ENCODE results near the gene CUX1. TPM values are rescaled to one million over a fixed set of nuclear protein-coding genes. Genes with fewer than 3 reads are reported as not detected.
"Not testable (repeated sequence)": the region's sequence is repeated elsewhere in the genome, so short reads cannot be mapped to it uniquely, and the experiment has no call there.

Gene CUX1
- total RNA-seq, 1 experiment from 2014 or later: 116 TPM

GRCh38 chr7:101852364-101852763 lies 34.9 kb downstream of the CUX1 start:
- H3K4me1 ChIP-seq; BruUV-seq (replicated peaks); intact Hi-C loops (cut with micrococcal nuclease; ENCODE audit: unreplicated experiment); H3K9me3 ChIP-seq; POLR2A ChIA-PET; H3K4me3 ChIP-seq (ENCODE audit: low read depth, low read length); H3K27me3 Mint-ChIP-seq (ENCODE audit: insufficient read depth, unreplicated experiment); H3K4me3 Mint-ChIP-seq (ENCODE audit: unreplicated experiment); H3K27me3 ChIP-seq (replicated peaks; ENCODE audit: control insufficient read depth, insufficient read depth, low read length); DNase-seq; H3K27ac Mint-ChIP-seq (ENCODE audit: unreplicated experiment); H3K36me3 ChIP-seq (ENCODE audit: control insufficient read depth, insufficient read depth, low read length); CTCF ChIA-PET: not testable (repeated sequence)
- Mint-ChIP-seq H3K4me1 (ENCODE audit: low read depth, unreplicated experiment) (peaks cover 20% of the 10 kb centered on the region), H3K36me3 (ENCODE audit: insufficient read depth, unreplicated experiment) (peaks cover 69% of the 10 kb centered on the region), H3K9me3 (ENCODE audit: unreplicated experiment) (peaks cover 15% of the 10 kb centered on the region)

GRCh38 chr7:101853684-101854083 lies 36.3 kb downstream of the CUX1 start:
- Mint-ChIP-seq H3K4me1 (ENCODE audit: low read depth, unreplicated experiment) (peaks cover 20% of the 10 kb centered on the region), H3K9me3 (ENCODE audit: unreplicated experiment) (peaks cover 9% of the 10 kb centered on the region), H3K27ac (ENCODE audit: unreplicated experiment) (peak overlapping the region; percentile 11), H3K4me3 (ENCODE audit: unreplicated experiment) (no peak overlapping the region), H3K36me3 (ENCODE audit: insufficient read depth, unreplicated experiment) (peaks cover 58% of the 10 kb centered on the region), H3K27me3 (ENCODE audit: insufficient read depth, unreplicated experiment) (no peaks in the 10 kb centered on the region)
- no peaks in the 10 kb centered on the region for H3K9me3 ChIP-seq
- no peak for TF ChIP-seq CTCF (IDR thresholded peaks at IDR 0.05; ENCODE audit: insufficient read depth in 1 of 2, low read depth in 1 of 2, low read length in 1 of 2, severe bottlenecking in 1 of 2, unreplicated experiment in 1 of 2)
- intact Hi-C loops (cut with micrococcal nuclease; ENCODE audit: unreplicated experiment): no loop called here
- CTCF ChIA-PET: no interaction called here
- H3K27me3 ChIP-seq (replicated peaks; ENCODE audit: control insufficient read depth, insufficient read depth, low read length): no peaks in the 10 kb centered on the region
- BruUV-seq (replicated peaks): no TSS peak
- no peaks in the 10 kb centered on the region for H3K36me3 ChIP-seq (ENCODE audit: control insufficient read depth, insufficient read depth, low read length)
- POLR2A ChIA-PET: no interaction called here
- H3K4me1 ChIP-seq: peaks cover under 1% of the 10 kb centered on the region; the same call in 1 of the 2 replicates
- no peak for DNase-seq
- no peak overlapping the region for H3K4me3 ChIP-seq (ENCODE audit: low read depth, low read length)

- H3K27me3 ChIP-seq (replicated peaks; ENCODE audit: control insufficient read depth, insufficient read depth, low read length): no peaks in the 10 kb centered on the region
- BruUV-seq (replicated peaks): no TSS peak
- H3K27ac Mint-ChIP-seq (ENCODE audit: unreplicated experiment): no peak overlapping the region
- H3K36me3 ChIP-seq (ENCODE audit: control insufficient read depth, insufficient read depth, low read length): no peaks in the 10 kb centered on the region
- CTCF ChIA-PET: no interaction called here
- peaks cover 6% of the 10 kb centered on the region; the same call in 1 of the 2 replicates for H3K4me1 ChIP-seq
- peaks cover 52% of the 10 kb centered on the region for H3K36me3 Mint-ChIP-seq (ENCODE audit: insufficient read depth, unreplicated experiment)
- POLR2A ChIA-PET: no interaction called here
- H3K4me3 ChIP-seq (ENCODE audit: low read depth, low read length): no peak overlapping the region
- H3K4me3 Mint-ChIP-seq (ENCODE audit: unreplicated experiment): no peak overlapping the region
- no peaks in the 10 kb centered on the region for H3K9me3 ChIP-seq
- DNase-seq: no peak
- no peaks in the 10 kb centered on the region for H3K27me3 Mint-ChIP-seq (ENCODE audit: insufficient read depth, unreplicated experiment)
- peaks cover 3% of the 10 kb centered on the region for H3K9me3 Mint-ChIP-seq (ENCODE audit: unreplicated experiment)
- intact Hi-C loops (cut with micrococcal nuclease; ENCODE audit: unreplicated experiment): no loop called here
- no peak for TF ChIP-seq CTCF (IDR thresholded peaks at IDR 0.05; ENCODE audit: insufficient read depth in 1 of 2, low read depth in 1 of 2, low read length in 1 of 2, severe bottlenecking in 1 of 2, unreplicated experiment in 1 of 2)
- H3K4me1 Mint-ChIP-seq (ENCODE audit: low read depth, unreplicated experiment): peaks cover 20% of the 10 kb centered on the region
Measured at GRCh38 chr7:101854084-101854865, 36.8 kb downstream of the CUX1 start.

Measured in Caco-2 (cell line).